Neural cell (in vitro differentiated cells): Measurements from ENCODE around the gene CASTOR2. TPM values are rescaled to one million over a fixed set of nuclear protein-coding genes. Genes with fewer than 3 reads are reported as not detected.

Experiments
- H2AFZ ChIP-seq: fragments of 200-600, 300-800 bp; sonication (generic), shearing (Covaris generic); 2 replicates; pipeline ENCODE4 v1.6.0; 2014; ENCODE audit warnings: low read depth, mild to moderate bottlenecking, antibody characterized with exemption, low read length, moderate library complexity
- H3F3A ChIP-seq: fragments of 200-600 bp; shearing (Covaris generic); 2 replicates; pipeline ENCODE4 v1.6.1; 2016; ENCODE audit warnings: mild to moderate bottlenecking, moderate library complexity, mixed read lengths, antibody characterized with exemption, low read length; ENCODE audit not compliant: insufficient read depth, poor library complexity, severe bottlenecking
- H3K27ac ChIP-seq: fragments of 200-600, 300-800 bp; sonication (generic), shearing (Covaris generic); 2 replicates; pipeline ENCODE4 v1.5.1; 2014; ENCODE audit warnings: mild to moderate bottlenecking, low read length, moderate library complexity
- H3K27me3 ChIP-seq: fragments of 300-800, 200-600 bp; sonication (generic), shearing (Covaris generic); 2 replicates; pipeline ENCODE4 v1.6.0; 2014; ENCODE audit warnings: mild to moderate bottlenecking, low read depth, low read length, moderate library complexity; ENCODE audit not compliant: insufficient read depth
- H3K36me3 ChIP-seq: fragments of 300-800, 200-600 bp; sonication (generic), shearing (Covaris generic); 2 replicates; pipeline ENCODE4 v1.5.1; 2014; ENCODE audit warnings: mild to moderate bottlenecking, antibody characterized with exemption, low read length, moderate library complexity; ENCODE audit not compliant: insufficient read depth
- H3K4me2 ChIP-seq: fragments of 300-800, 200-600 bp; sonication (generic), shearing (Covaris generic); 2 replicates; pipeline ENCODE4 v1.6.0; 2014; ENCODE audit warnings: mild to moderate bottlenecking, low read length
- H3K4me3 ChIP-seq: fragments of 300-800, 200-600 bp; sonication (generic), shearing (Covaris generic); 2 replicates; pipeline ENCODE4 v1.5.1; 2014; ENCODE audit warnings: mild to moderate bottlenecking, low read length, moderate library complexity
- H3K79me2 ChIP-seq: fragments of 200-600 bp; shearing (Covaris generic); replicated peaks from 2 replicates; pipeline ENCODE4 v1.6.0; 2014; ENCODE audit warnings: mild to moderate bottlenecking, low read length, moderate library complexity; ENCODE audit not compliant: insufficient read depth
- H3K9ac ChIP-seq: fragments of 300-800, 200-600 bp; sonication (generic), shearing (Covaris generic); 2 replicates; pipeline ENCODE4 v1.6.1; 2016; ENCODE audit warnings: mild to moderate bottlenecking, low read length, mixed read lengths
- H3K9me2 ChIP-seq: fragments of 200-600 bp; shearing (Covaris generic); 2 replicates; pipeline ENCODE4 v1.6.1; 2016; ENCODE audit warnings: mild to moderate bottlenecking, low read length, mixed read lengths; ENCODE audit not compliant: insufficient read depth
- H3K9me3 ChIP-seq: fragments of 200-600, 300-800 bp; sonication (generic), shearing (Covaris generic); 2 replicates; pipeline ENCODE4 v1.6.1; 2016; ENCODE audit warnings: mild to moderate bottlenecking, mixed run types, low read length, moderate library complexity, mixed read lengths
- H4K20me1 ChIP-seq: fragments of 200-600 bp; shearing (Covaris generic); 2 replicates; pipeline ENCODE4 v1.6.1; 2016; ENCODE audit warnings: mild to moderate bottlenecking, mixed run types; ENCODE audit not compliant: insufficient read depth
- CTCF ChIP-seq: fragments of 450-650 bp; IDR thresholded peaks from 2 replicates; pipeline ENCODE4 v1.5.1; 2014; ENCODE audit warnings: antibody characterized with exemption, mild to moderate bottlenecking, moderate library complexity; ENCODE audit not compliant: poor library complexity, severe bottlenecking
- EP300 ChIP-seq: fragments of 450-650 bp; conservative IDR thresholded peaks from 2 replicates; pipeline ENCODE4 v1.6.1; 2014; ENCODE audit warnings: antibody characterized with exemption, mild to moderate bottlenecking, moderate library complexity; ENCODE audit not compliant: poor library complexity, severe bottlenecking
- EZH2 ChIP-seq: fragments of 200-600, 300-800 bp; shearing (Covaris generic), sonication (generic); IDR thresholded peaks from 2 replicates; pipeline ENCODE4 v1.6.1; 2014; ENCODE audit warnings: antibody characterized with exemption, low read length, borderline replicate concordance, mild to moderate bottlenecking; ENCODE audit not compliant: insufficient read depth, poor library complexity, severe bottlenecking
- MXI1 ChIP-seq: fragments of 450-650 bp; conservative IDR thresholded peaks from 2 replicates; pipeline ENCODE4 v1.6.1; 2014; ENCODE audit warnings: antibody characterized with exemption, mild to moderate bottlenecking; ENCODE audit not compliant: poor library complexity, severe bottlenecking
- POLR2AphosphoS5 ChIP-seq: IDR thresholded peaks from 2 replicates; pipeline ENCODE4 v1.6.1; 2012
- RAD21 ChIP-seq: fragments of 450-650 bp; conservative IDR thresholded peaks from 2 replicates; pipeline ENCODE4 v1.6.1; 2014; ENCODE audit warnings: antibody characterized with exemption, mild to moderate bottlenecking, moderate library complexity
- REST ChIP-seq: IDR thresholded peaks from 2 replicates; pipeline ENCODE4 v1.6.1; 2012; ENCODE audit warnings: borderline replicate concordance
- SMC3 ChIP-seq: fragments of 450-650 bp; conservative IDR thresholded peaks from 2 replicates; pipeline ENCODE4 v1.6.1; 2014; ENCODE audit warnings: antibody characterized with exemption, mild to moderate bottlenecking, moderate library complexity; ENCODE audit not compliant: poor library complexity
- TAF1 ChIP-seq: IDR thresholded peaks from 2 replicates; pipeline ENCODE4 v1.6.1; 2012; ENCODE audit warnings: low read depth
- polyA plus RNA-seq: library from polyadenylated mRNA; depleted of rRNA; stranded (reverse); fragments of >200 nt; gene quantifications from 2 replicates; pipeline ENCODE4 v1.2.3, GENCODE V29; 2014

CASTOR2 gene
- polyA plus RNA-seq, 1 donor from 2014 or later, result 13.7 TPM

- Histone ChIP-seq H3K27ac (no peak overlapping the region), H3K79me2 (no peaks in the 10 kb centered on the region), H3K27me3 (no peaks in the 10 kb centered on the region), H3K4me2 (no peak overlapping the region), H3F3A (no peaks in the 10 kb centered on the region), H4K20me1 (no peaks in the 10 kb centered on the region), H3K9ac (no peak overlapping the region), H3K4me3 (no peak overlapping the region), H2AFZ (no peak overlapping the region), H3K9me2 (no peaks in the 10 kb centered on the region), H3K9me3 (no peaks in the 10 kb centered on the region), H3K36me3 (no peaks in the 10 kb centered on the region)
- no peak for TF ChIP-seq RAD21
- no peak for TF ChIP-seq EZH2
- TF ChIP-seq MXI1, result no peak
- TF ChIP-seq CTCF, result no peak
- TF ChIP-seq REST, result no peak
- TF ChIP-seq SMC3, result no peak
- no peak for TF ChIP-seq POLR2AphosphoS5
- no peak for TF ChIP-seq EP300
- no peak for TF ChIP-seq TAF1
Measured at GRCh38 chr7:75028299-75028698, 63.8 kb downstream of the CASTOR2 start.

- no peak overlapping the region for H2AFZ ChIP-seq
- TF ChIP-seq SMC3 (no peak), REST (no peak), MXI1 (no peak), POLR2AphosphoS5 (no peak), RAD21 (no peak), EZH2 (no peak), EP300 (no peak), CTCF (no peak), TAF1 (no peak)
Measured at GRCh38 chr7:75033064-75033463, 68.6 kb downstream of the CASTOR2 start.

More at GRCh38 chr7:75033064-75033463, 68.6 kb downstream of the CASTOR2 start:
- Histone ChIP-seq H3K9me2 (no peaks in the 10 kb centered on the region), H3K79me2 (no peaks in the 10 kb centered on the region), H3K27me3 (no peaks in the 10 kb centered on the region), H3K36me3 (no peaks in the 10 kb centered on the region), H3K9me3 (no peaks in the 10 kb centered on the region), H3K4me3 (no peak overlapping the region), H3F3A (no peaks in the 10 kb centered on the region), H3K4me2 (no peak overlapping the region), H3K27ac (no peak overlapping the region), H4K20me1 (no peaks in the 10 kb centered on the region), H3K9ac (no peak overlapping the region)
